ENCODE data around the gene RHOBTB1.
"Not testable (repeated sequence)": the region's sequence is repeated elsewhere in the genome, so short reads cannot be mapped to it uniquely, and the experiment has no call there.

The RHOBTB1 gene

DNA sequence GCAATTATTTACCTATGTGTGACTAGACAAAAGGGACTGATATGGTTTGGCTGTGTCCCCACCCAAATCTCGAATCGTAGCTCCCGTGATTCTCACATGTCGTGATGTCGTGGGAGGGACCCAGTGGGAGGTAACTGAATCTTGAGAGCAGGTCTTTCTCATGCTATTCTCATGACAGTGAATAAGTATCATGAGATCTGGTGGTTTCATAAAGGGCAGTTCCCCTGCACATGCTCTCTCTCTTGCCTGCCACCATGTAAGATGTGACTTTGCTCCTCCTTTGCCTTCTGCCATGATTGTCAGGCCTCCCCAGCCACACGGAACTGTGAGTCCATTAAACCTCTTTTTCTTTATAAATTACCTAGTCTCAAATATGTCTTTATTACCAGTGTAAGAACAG is 37.2 kb downstream of the RHOBTB1 start:
- DNase-seq (ENCODE audit: low read depth in 2 of 2): not testable (repeated sequence)

DNA sequence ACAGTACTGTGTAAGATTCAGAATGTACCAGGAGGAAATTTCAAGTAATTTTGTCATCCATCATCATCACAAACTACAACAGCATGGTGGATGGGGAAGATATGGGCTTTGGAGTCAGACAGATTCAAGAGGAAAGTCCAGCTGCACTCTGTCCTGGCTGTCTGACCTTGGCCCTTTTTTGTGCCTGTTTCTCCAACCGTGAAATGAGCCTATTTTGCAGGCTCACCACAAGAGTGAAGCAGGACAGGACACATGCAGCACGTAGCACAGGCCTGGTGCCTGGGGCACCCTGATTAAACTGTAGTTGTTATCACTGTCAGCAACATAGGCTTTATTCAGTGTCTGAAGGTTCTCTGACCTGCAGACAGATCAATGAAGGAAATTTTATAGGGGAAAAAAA is 37.6 kb downstream of the RHOBTB1 start:
- DNase-seq (ENCODE audit: low read depth in 2 of 2): no peak

DNA sequence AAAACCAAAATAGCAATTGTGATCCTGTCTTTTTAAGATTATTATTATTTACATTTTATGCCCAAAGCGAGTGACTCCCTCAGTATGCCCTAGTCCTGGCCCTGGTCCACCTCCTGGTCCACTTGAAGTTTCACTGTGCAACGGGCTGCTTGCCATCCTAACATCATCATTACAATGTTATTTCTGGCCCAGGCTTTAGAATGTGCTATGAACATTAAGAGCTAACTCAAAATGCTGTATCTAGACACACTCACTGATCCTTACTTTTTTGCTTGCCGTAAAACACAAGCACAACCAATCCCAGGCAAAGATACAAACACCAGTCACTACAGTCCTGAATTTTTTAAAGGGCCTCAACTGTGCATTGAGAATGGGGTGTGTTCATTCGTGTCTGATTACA is 38.4 kb downstream of the RHOBTB1 start:
- DNase-seq (ENCODE audit: low read depth in 2 of 2): no peak

DNA sequence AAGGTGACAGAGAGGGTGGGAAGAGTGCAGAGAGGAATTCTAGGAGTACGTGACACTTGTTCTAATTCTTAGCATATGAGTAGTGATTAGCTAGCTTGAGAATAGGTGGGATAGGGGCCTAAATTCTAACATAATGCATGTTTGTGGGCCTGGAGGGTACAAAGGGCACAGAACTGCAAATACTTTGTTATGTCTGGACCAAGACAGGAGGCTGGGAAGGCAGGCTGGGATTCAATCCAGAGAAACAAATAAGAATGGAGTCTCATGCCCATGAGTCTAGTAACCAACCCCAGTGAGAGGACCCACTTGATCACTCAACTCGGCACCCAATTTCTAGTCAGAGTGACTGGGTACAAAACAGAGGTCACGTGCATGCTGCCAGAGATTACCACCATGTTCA is 40.9 kb downstream of the RHOBTB1 start:
- DNase-seq (ENCODE audit: low read depth in 2 of 2): no peak

DNA sequence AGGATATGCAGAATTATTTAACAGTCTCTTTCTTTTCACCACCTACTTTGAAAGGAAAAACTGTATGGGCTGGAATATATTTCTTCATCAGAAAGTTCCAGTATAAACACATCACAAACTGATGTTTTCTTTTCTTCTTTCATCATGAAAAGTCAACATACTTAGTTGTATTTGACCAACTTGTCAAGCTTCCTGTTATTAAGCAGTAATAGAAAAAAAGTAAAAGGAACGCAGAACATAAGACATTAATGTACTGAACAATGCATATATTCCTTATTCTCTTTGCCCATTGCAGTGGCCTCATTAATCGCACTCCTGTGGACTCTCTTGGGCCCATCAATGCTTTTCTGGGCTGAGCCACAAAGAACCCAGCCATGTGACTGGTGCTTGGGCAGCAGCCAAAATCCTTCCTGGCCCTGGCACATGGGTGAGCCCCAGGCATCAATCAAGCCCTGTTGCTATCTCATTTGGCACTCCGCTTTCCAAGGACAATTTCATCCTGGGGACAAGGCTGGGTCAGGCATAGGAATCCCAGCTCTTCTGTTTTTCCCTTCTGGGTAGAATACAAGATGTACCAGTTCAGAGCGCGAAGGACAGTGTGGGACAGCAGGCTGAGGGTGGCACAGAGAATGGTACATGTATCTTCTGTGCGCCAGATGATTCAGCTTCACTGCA is 42.3 kb downstream of the RHOBTB1 start:
- no peak for DNase-seq (ENCODE audit: low read depth in 2 of 2)

DNA sequence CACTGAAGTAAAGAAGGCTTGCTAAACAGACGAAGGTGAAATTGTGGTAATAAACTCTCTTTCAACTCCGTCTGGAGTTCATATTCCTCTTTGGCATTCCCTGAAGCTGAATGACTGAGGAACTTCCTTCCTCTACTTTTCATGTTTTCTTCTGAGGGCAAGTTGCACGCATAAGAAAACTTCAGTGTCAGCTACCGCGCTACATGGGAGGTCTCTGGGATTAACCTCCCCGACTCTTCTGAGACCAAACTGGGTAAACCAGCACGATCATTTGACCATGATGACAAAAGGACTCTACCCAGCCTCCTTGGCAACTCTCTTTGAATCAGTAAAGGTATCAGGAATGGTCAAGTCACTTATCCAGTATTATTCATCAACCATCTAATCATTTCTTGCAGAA is 44.7 kb downstream of the RHOBTB1 start:
- DNase-seq (ENCODE audit: low read depth in 2 of 2): no peak

DNA sequence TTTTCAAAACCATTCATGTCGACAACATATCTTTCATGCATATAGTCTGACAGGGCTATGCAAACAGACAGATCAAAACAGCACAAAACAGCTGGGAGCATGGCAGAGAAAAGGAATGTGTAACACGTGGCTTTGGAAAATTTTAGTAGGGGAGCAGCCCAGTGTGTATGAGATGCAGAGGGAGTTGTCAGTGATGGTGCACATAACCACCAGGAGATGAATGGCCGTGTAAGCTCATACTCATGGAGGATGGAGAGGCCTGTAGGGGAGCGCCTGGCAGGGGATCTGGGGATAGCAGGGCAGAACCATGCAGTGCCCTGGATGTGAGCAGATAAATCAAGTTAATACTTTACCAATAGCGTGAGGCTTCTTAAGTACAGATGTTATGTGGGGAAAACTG is 45.7 kb downstream of the RHOBTB1 start:
- DNase-seq (ENCODE audit: low read depth in 2 of 2): no peak

DNA sequence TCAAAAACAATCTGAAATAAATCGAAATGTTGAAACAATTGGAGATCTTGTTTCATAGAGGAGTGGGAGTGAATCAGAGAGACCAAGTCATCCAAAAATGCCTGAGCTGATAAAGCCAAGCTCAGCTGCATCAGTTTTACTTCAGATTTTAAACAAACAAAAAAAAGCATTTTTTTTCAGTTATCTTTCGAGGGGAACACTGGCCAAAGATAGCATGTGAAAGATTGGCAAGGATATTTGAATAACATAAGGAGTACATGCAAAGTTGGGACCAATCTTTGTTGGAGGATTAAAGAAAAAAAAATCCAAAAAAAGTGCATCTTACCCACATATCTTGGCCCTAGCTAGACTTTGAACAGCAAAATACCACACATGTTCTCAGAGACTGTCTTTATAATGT is 47.2 kb downstream of the RHOBTB1 start:
- DNase-seq (ENCODE audit: low read depth in 2 of 2): no peak

DNA sequence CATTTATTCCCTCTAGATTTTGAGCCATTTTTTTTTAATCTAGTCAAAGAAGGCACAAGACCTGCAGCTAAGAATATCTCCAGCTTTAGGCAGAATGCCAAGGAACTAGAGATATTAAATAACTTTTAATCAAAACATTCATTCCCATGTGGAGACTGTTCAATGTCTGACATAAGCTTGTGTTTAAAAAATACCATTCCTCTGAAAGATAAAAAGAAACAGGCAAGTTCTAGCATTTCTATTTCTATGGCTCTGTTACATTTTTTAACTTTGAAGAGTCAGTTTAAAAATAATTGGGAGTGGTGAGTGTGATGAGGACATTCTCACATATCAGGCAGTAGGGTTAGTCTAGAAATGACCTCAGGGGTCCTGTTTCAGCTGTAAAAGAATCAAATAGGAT is 48.0 kb downstream of the RHOBTB1 start:
- DNase-seq (ENCODE audit: low read depth in 2 of 2): peak; percentile 75

DNA sequence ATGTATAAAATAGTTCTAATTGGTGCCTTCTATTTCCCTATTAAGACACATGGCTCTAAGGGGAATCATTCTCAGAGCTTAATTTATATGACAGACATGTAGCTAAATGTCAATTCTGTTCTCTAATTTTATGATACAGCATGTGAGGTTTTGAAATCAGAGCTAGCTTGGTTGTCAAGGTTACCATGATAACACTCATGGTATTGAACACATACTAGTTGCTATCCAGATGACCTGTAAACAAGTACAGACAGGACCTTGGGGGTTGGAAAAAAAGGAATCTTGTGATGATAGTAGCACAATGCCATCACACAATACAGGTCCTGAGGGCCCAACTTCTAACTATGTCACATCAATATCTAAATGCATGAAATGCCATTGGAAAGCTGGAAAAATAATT is 49.2 kb downstream of the RHOBTB1 start:
- DNase-seq (ENCODE audit: low read depth in 2 of 2): no peak

DNA sequence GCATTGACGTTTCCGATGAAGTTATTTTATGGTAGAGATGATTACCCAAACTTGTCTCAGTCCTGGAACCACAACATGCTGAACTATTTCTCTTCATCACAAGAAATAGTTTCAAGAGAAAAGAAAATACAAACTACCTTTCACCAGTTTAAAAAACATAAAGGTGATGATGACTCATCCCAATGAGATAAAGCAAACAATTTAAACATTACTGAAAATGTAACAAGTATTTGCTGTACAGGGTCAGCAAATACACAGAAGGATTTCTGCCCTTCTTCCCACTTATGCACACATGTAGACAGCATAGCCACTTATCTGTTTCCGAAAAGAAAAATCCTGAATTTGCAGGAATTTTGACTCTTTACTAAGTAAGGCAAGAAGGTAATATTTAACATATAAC is 50.8 kb downstream of the RHOBTB1 start:
- no peak for DNase-seq (ENCODE audit: low read depth in 2 of 2)

DNA sequence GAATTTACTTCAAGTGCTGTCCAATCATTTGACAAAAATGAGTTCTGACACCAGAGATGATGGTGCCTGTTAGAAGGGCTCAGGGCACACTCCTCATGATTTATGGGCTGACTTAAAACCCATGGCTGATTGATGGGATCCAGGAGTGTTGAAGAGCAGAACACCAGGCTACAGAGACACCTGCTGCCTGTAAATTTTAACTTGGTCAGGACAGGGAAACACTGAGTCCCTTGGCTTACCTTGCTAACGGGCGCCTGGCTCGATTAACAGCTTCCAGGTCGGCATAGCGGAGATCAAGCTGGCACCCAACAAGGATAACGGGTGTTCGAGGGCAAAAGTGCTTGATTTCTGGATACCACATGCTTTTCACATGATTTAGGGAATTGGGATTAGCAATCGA is 51.4 kb downstream of the RHOBTB1 start:
- DNase-seq (ENCODE audit: low read depth in 2 of 2): no peak

DNA sequence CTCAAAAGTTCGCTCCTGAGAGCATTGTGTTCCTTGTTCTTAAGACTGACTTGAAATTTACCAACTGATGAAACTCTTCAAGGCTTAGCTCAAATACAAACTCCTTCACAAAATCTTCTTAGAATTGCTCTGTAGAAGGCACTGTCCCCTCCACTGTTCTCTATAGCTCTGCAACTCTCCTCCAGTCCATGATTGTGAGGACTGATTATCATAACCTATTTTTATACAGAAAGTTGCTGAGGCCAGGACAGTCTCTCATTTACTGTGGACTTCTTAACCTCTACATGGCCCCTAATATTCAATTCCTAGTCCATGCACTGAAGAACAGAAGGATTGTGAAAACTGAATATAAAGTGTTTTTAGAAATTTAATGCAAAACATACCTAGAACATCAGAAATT is 53.2 kb downstream of the RHOBTB1 start:
- DNase-seq (ENCODE audit: low read depth in 2 of 2): no peak

DNA sequence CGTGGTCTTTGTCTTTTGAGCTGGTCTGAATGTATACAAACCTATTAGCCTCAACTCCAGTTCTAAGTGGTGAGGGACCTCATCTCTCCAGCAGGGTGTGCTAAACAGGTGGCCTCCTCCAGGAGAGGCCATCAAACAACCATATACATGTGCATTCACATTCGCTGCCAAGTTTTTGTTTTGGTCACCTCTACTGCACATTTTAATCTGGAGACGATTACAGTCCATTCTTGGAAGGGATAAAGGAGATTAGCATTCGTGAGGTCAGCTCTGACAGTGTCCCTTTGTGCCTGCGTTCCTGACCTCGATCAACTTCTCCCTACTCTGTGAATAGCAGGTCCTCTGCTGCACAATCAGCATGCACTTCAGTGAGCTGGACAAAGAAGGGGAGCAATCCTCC is 60.8 kb downstream of the RHOBTB1 start:
- no peak for DNase-seq (ENCODE audit: low read depth in 2 of 2)

DNA sequence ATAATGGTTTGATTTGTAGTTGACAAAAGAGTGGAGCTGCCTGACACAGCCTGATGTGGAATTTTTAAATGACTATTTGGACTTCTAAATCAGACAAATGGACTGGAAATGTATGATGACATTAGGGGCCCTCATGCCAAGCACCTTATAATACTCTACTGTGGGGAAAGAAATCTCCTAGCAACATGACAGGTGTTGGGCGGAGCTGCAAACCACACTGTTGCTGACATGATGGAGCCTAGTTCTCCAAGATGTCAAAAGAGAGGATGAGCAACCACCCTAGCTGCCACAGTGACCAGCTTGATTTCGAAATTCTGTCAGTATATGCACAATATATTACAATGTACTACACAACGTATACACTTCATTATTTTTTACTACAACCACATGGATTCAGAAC is 65.8 kb downstream of the RHOBTB1 start:
- no peak for DNase-seq (ENCODE audit: low read depth in 2 of 2)

DNA sequence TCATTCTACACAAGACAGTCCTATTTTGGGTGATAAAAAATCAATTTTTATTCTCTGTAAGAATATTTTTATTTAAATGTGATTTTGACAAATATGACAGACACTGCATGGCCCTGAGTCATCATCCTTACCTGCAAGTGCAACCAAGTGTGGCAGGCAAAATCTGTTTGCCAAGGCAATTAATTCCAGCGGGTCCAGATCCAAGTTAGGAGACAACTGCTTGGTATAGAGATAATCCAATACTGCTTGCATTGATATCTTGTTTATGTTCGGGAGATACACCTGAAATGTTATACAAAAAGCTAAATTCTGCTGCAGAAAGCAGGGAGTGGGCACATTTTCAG is 66.2 kb downstream of the RHOBTB1 start:
- DNase-seq (ENCODE audit: low read depth in 2 of 2): no peak

DNA sequence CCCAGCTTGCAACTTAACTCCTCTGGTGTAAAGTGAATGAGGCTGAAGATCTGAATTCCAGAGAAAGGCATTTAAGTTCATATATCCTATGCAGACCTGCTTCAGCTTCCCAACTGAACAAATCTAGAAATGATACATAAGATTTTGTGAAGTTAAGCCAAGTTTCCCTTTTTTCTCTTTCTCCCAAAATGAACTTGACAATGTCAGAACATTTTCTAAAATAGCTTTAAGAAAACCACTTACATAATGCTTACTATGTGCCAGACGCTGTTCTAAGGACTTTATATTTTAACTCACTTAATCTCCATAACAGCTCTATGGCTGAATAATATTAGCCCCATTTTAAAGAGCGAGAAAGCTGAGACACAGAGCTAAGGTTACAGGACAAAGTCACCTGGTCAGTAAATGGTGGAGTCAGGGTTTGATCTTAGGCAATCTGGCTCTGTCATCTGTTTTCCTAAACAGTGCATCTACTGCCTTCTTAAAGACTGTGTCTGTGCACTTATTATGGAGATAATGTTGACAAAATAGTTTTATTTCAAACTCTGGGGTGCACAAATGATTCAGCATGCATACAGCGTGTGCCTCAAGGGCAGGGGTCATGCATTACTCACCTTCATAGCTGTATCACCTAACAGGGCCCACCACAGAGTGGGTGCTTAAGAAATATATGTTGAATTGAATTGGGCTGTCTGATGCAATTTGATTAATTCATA is 66.8 kb downstream of the RHOBTB1 start:
- DNase-seq (ENCODE audit: low read depth in 2 of 2): no peak

DNA sequence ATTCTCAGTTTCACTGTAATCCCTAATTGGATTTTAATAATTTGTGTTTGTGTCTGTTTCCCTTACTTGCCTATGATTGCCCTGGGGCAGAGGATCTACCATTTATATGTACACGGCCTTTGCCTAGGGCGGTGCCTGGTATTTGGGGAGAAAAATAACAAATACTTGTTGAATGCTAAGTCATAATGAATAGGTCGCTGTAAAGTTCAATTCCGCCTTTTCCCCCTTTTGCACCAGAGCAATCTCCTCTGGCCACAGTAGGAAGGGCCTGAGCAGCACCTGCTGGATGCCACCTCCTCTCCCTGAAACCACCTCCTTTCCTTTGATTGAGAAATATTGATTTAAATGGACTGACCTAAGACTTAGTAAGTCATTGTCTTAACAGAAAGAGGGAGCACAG is 70.2 kb downstream of the RHOBTB1 start:
- DNase-seq (ENCODE audit: low read depth in 2 of 2): no peak

DNA sequence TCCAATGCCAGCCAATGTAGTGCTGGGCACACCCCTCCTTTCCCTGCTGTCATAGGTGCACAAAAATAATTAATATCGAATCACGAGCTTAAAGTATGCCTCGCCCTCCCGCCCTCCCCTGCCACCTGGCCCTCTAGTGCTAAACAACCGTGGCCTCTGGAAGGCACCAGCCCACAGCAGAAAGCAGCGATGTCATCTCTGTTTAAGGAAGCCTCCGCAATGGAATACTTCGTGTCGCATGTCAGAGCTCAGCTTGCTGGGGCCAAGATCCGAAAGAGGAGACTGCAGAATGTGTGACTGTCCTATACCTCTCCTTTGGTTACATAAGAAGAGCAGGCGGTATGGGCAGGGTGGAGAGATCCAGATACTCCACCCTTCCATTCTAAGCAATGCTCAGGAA is 71.5 kb downstream of the RHOBTB1 start:
- DNase-seq (ENCODE audit: low read depth in 2 of 2): no peak

DNA sequence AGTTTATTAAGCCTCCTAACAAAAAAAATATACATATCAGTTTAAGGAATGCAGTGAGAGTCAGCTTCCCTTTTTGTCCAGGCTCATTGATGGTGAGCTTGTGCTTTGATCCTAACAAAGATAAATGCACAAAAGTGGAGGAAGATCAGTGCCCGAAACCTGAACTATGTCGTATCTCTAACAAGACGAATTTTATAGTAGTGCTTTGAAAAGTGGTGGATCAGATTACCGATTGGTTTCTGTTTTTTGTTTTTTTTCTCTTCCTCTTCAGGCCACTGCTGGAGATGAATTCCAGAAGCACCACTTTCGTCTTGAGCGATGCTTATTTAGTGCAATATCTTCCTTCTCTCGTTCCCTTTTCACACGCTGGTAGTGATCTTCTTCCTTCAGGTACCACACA is 72.8 kb downstream of the RHOBTB1 start:
- DNase-seq (ENCODE audit: low read depth in 2 of 2): no peak

DNA sequence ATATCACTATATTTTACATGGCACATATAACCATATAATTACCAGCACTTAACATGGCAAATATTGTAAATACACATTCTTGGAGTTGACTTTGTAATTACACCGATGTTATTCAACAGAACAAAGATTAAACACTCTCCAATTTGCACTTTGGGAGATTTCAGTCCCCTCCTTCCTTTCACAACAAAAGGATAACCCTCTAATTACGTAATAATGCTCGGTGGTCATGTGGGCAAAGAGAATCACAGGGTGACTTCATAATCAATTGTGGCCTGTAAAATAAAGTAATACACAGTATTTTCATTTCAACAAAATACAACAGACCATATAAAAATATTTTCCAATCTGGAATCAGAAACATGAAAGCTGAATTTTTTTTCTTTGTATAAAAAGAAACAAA is 73.2 kb downstream of the RHOBTB1 start:
- no peak for DNase-seq (ENCODE audit: low read depth in 2 of 2)

DNA sequence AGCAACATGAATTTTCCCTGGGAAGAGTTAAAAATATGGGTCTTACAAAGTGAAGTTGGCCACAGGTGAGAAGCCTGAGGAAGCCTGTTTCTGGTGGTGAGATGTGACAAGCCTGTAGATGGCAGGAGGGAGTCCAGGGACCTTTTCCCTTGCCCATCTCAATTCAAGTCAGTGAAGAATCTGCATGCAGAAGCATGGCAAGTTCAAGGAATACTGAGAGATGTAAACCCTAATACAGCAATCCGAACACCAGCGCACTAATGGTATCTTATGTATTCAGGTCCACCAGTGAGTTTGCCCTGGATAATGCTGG is 73.6 kb downstream of the RHOBTB1 start:
- DNase-seq (ENCODE audit: low read depth in 2 of 2): no peak

DNA sequence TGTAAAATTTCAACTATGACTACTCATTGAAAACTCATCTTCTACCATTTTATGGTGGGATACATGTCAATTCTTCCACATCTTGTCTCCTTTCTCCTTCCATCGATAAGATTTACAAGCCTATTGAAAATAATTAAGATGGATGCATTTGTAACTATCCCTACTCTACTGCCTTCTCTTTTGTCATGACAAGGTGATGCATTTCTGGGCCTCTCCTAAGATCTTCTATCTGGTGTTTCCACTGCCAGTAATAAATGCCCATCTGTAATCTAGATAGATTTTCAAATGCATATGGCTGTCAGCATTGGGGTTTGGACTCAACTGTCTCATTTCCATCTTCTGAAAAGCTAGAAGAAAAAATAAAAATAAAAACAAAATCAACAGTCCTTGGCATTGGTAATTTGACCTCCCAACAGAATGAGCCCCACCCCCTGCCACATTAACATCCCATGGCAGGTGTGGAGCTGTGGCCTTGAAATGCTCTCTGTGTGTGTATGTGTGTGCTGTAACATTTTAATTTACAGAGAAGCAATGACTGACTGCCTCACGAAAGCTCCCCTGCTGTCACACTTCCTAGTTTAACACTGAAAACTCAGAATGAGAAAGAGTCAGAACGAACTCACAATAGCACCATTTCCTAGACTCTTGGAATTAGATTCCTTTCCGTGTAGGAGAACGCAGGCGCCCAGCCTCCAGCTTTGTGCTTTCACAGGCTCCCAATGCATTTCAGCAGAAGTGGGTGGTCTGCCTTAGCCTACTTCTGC is 74.2 kb downstream of the RHOBTB1 start:
- DNase-seq (ENCODE audit: low read depth in 2 of 2): no peak
